ENCODE measurements around the gene PIK3R6. TPM values are rescaled to one million over a fixed set of nuclear protein-coding genes. Genes with fewer than 3 reads are reported as not detected.

Gene PIK3R6
- total and polyA plus RNA-seq, 2 of the 4 experiments (the other 2 are of a cell fraction), result not detected

DNA sequence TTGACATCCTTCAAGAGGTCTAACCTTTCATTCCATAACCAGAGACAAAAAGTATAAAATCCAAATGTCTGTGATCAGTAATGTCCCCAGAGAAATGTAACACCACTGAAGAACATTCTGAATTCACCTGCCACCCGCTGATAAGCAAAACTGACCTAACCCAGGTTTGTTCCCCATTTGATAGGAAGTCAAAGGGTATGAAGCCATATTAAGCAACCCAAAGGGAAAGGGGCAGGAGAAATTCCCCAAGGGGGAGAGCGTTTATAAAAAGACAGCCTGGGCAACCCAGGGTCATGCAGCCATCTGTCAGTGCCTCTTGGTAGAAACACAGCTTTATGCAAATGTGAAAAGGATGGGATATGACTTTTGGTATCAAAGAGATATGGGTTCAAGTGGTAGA, 30.7 kb upstream of the PIK3R6 start:
- H3K4me2 ChIP-seq (ENCODE audit: low read depth, low read length), result no peak overlapping the region
- BruUV-seq (replicated peaks), result no TSS peak
- H3K36me3 ChIP-seq (ENCODE audit: control insufficient read depth, insufficient read depth, low read length), result no peaks in the 10 kb centered on the region
- no peak overlapping the region for H3K18ac ChIP-seq (ENCODE audit: low read depth, low read length)
- intact Hi-C loops (cut with micrococcal nuclease), result loop anchor here (10.0 kb wide), 1 partner anchor 627 kb away; no protein-coding TSS in a partner anchor
- H3K27ac ChIP-seq (ENCODE audit: insufficient read depth, low read length), result no peak overlapping the region
- no CpG with 5 or more reads among the region's 2 CpGs for WGBS, 2 experiments (ENCODE audit: extremely low coverage in 2 of 2, insufficient read length in 1 of 2)
- no peak overlapping the region for H2BK120ac ChIP-seq (ENCODE audit: low read depth, low read length)
- H3K23ac ChIP-seq (ENCODE audit: low read depth, low read length), result no peak overlapping the region
- H3K14ac ChIP-seq (replicated peaks; ENCODE audit: low read depth, low read length), result no peak overlapping the region
- H4K8ac ChIP-seq (ENCODE audit: low read depth in 2 of 2, low read length in 2 of 2), result no peak overlapping the region
- H3K9me1 ChIP-seq (ENCODE audit: insufficient read depth, low read length), result no peaks in the 10 kb centered on the region
- no peak overlapping the region for H2BK20ac ChIP-seq (ENCODE audit: low read depth, low read length)
- no peak for ATAC-seq (ENCODE audit: low read depth)
- H3K9me3 ChIP-seq (ENCODE audit: control insufficient read depth, insufficient read depth, low read length), result no peaks in the 10 kb centered on the region
- H3K4me3 ChIP-seq (ENCODE audit: insufficient read depth, low read depth, low read length), result no peak overlapping the region
- H3K56ac ChIP-seq (ENCODE audit: extremely low read depth, insufficient read depth, low read length), result no peak overlapping the region
- no peak overlapping the region for H2AK5ac ChIP-seq (ENCODE audit: low read depth, low read length)
- dilution Hi-C loops (cut with HindIII; ENCODE audit: low sequenced_read_pairs, unreplicated experiment), result no loop called here
- no peaks in the 10 kb centered on the region for H3K4me1 ChIP-seq (ENCODE audit: control insufficient read depth, insufficient read depth, low read length)
- H2BK5ac ChIP-seq (ENCODE audit: low read depth, low read length, poor library complexity, severe bottlenecking), result no peak overlapping the region
- H2BK15ac ChIP-seq (ENCODE audit: low read depth, low read length), result no peak overlapping the region
- H2AFZ ChIP-seq (replicated peaks; ENCODE audit: low read length, poor library complexity), result no peak overlapping the region
- H3K4ac ChIP-seq (ENCODE audit: low read depth, low read length), result no peak overlapping the region
- H3K27me3 ChIP-seq (ENCODE audit: control insufficient read depth, insufficient read depth, low read length), result no peaks in the 10 kb centered on the region; the same call in 1 of the 2 replicates
- H2AK9ac ChIP-seq (replicated peaks; ENCODE audit: low read depth, low read length, poor library complexity), result no peak overlapping the region
- no peak overlapping the region for H3K9ac ChIP-seq (ENCODE audit: low read depth, low read length)
- no peaks in the 10 kb centered on the region for H4K20me1 ChIP-seq (ENCODE audit: insufficient read depth, low read length)
- H3K79me1 ChIP-seq (ENCODE audit: low read depth in 1 of 2, low read length in 2 of 2), result no peaks in the 10 kb centered on the region
- ChIA-PET POLR2A (ENCODE audit: unreplicated experiment) (no interaction called here), CTCF (no interaction called here)
- no peak overlapping the region for H4K91ac ChIP-seq (ENCODE audit: insufficient read depth, low read depth, low read length)
- in situ Hi-C loops (cut with MboI; ENCODE audit: low sequenced_read_pairs), result no loop called here
- H4K5ac ChIP-seq (ENCODE audit: low read depth, low read length), result no peak overlapping the region
- DNase-seq, result no peak
- TF ChIP-seq RFX5 (IDR thresholded peaks at IDR 0.05; ENCODE audit: low read depth, low read length) (no peak), BHLHE40 (IDR thresholded peaks at IDR 0.05; ENCODE audit: low read depth, low read length) (no peak), MAZ (IDR thresholded peaks at IDR 0.05; ENCODE audit: borderline replicate concordance, low read depth, low read length) (no peak), CEBPB (IDR thresholded peaks at IDR 0.05; ENCODE audit: low read depth, low read length) (no peak), MAFK (IDR thresholded peaks at IDR 0.05; ENCODE audit: low read depth, low read length) (no peak), CHD1 (IDR thresholded peaks at IDR 0.05; ENCODE audit: low read depth, low read length) (no peak)
